Measurements from ENCODE around the gene GPATCH3. TPM values are rescaled to one million over a fixed set of nuclear protein-coding genes. Genes with fewer than 3 reads are reported as not detected.
A peak's percentile ranks its signal among the peaks of the same experiment; 100 is the strongest.
"Not testable (repeated sequence)": the region's sequence is repeated elsewhere in the genome, so short reads cannot be mapped to it uniquely, and the experiment has no call there.

GPATCH3 gene, protein sequence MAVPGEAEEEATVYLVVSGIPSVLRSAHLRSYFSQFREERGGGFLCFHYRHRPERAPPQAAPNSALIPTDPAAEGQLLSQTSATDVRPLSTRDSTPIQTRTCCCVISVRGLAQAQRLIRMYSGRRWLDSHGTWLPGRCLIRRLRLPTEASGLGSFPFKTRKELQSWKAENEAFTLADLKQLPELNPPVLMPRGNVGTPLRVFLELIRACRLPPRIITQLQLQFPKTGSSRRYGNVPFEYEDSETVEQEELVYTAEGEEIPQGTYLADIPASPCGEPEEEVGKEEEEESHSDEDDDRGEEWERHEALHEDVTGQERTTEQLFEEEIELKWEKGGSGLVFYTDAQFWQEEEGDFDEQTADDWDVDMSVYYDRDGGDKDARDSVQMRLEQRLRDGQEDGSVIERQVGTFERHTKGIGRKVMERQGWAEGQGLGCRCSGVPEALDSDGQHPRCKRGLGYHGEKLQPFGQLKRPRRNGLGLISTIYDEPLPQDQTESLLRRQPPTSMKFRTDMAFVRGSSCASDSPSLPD
- 17.4 and 27.5 TPM in 2 replicates for total RNA-seq (2014; rRNA removed; shearing (Covaris generic))

DNA sequence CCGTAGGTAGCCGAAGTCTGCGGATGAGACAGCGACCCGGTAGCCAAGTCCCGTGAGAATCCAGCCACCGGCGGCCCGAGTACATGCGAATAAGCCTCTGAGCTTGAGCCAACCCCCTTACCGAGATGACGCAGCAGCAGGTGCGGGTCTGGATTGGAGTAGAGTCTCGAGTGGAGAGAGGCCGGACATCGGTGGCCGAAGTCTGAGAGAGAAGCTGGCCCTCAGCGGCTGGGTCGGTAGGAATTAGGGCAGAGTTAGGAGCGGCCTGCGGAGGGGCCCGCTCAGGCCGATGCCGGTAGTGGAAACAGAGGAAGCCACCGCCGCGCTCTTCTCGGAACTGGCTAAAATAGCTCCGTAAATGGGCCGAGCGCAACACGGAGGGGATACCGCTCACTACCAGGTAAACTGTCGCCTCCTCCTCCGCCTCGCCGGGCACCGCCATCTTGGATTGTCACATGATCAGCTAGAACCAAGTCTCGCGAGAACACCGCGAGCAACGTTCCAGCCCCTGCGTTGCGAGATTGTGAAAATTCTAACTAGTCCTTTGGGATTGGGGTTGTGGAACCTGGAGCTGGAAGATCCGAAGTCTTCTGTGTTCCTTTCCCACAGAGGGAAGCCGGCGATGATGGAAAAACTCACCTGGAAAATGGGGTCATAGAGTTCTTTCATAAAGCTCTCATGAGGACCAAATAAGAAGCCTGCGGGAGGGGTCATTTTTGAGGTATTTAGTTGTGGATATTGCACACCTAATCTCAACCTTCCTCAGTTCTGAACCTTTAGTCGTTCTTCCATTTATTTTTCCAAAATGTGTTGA is at the start of gene GPATCH3:
GPATCH3 (minus strand) TSS at position 467 of the 814 bp plus-strand sequence; CDS start at position 442, 25 bp downstream.
- DNase-seq (ENCODE audit: low spot score) = peak; percentile 97

DNA sequence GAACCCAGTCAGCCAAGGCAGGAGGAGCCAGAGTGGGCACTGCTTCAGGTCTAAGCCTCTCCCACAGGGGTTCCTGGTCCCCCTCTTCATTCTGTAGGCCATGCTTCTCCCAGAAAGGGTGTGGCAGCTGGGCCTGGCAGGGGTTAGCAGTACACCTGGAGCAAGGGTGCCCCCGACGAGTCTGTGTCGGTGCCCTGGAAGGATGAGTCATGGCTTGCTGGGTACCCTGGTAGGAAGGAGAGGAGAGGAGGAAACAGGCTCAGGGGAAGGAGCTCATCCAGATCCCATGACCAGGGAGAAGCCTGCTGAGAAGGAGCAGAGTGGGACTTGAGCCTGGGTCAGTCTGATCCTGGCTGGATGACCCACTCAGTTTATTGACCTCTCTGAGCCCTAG is 49.7 kb upstream of the GPATCH3 start:
- DNase-seq (ENCODE audit: low spot score) = no peak

- no peak for DNase-seq (ENCODE audit: low spot score)
Observed at GRCh38 chr1:26949266-26949925, 49.1 kb upstream of the GPATCH3 start.

DNA sequence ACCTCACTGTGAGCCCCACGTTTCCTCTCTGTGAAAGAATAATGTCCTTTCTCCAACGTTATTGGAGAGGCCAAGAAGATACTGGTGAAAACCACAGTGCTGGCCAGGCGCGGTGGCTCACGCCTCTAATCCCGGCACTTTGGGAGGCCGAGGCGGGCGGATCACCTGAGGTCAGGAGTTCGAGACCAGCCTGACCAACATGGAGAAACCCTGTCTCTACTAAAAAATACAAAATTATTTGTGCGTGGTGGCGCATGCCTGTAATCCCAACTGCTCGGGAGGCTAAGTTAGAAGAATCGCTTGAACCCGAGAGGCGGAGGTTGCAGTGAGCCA is 48.4 kb upstream of the GPATCH3 start:
- not testable (repeated sequence) for DNase-seq (ENCODE audit: low spot score)

- DNase-seq (ENCODE audit: low spot score) = no peak
Observed at GRCh38 chr1:26946270-26946669, 46.0 kb upstream of the GPATCH3 start.

GRCh38 chr1:26945728-26946127 is 45.5 kb upstream of the GPATCH3 start:
- DNase-seq (ENCODE audit: low spot score) = no peak

- DNase-seq (ENCODE audit: low spot score) = no peak
Observed at GRCh38 chr1:26945138-26945537, 44.9 kb upstream of the GPATCH3 start.

- DNase-seq (ENCODE audit: low spot score) = no peak
Observed at GRCh38 chr1:26942656-26943055, 42.4 kb upstream of the GPATCH3 start.

GRCh38 chr1:26941311-26941710 is 41.0 kb upstream of the GPATCH3 start:
- no peak for DNase-seq (ENCODE audit: low spot score)

- no peak for DNase-seq (ENCODE audit: low spot score)
Observed at GRCh38 chr1:26938659-26939025, 38.4 kb upstream of the GPATCH3 start.

- DNase-seq (ENCODE audit: low spot score) = no peak
Observed at GRCh38 chr1:26938004-26938658, 37.9 kb upstream of the GPATCH3 start.

DNA sequence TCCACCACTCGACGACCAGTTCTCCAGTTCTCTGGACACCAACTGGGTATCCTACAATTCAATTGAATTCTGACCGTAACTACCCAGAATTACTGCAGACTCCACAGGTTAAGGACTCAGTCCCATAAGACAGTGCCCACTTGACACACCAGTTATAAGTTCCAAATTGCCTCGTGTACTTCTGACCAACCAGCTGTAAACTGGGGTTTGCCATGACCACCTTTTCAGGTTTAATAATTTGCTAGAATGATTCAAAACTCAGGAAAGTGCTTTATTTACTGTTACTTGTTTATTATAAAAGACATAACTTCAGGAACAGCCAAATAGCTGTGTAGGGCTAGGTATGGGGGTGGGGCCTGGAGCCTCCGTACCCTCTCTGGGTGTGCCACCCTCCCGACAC is 36.6 kb upstream of the GPATCH3 start:
- DNase-seq (ENCODE audit: low spot score) = no peak

DNA sequence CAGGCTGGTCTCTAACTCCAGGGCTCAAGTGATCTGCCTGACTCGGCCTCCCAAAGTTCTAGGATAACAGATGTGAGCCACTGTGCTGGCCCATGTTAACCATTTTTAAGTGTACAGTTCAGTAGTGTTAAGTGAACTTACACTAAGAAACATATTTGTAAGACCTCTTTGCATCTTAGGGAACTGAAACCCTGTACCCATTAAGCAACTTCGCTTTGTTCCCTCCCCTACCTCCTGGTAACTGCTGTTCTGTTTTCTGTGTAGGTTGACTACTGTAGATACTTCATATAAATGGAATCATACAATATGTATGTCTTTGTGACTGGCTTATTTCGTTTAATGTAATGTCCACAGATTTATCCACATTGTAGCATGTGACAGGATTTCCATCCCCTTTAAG is 32.3 kb upstream of the GPATCH3 start:
- no peak for DNase-seq (ENCODE audit: low spot score)

- no peak for DNase-seq (ENCODE audit: low spot score)
Observed at GRCh38 chr1:26923711-26924110, 23.4 kb upstream of the GPATCH3 start.

DNA sequence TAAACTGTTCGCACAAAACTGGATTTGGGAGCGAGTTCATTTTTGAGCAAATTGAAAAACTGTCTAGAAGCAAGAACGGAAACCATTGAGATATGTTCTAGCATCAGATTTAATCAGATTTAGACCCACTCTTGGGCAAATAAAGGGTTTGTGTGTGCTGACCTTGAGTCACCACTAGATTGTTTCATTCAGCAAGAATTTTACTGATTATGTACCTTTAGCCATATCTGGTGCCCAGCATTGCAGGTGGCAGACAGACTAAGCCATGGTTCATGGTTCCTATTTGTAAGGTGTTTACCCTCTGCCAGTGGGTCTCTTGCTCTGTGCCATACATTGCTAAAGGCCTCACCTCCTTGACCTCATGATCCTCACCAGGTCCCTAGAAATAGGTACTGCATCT is 22.6 kb upstream of the GPATCH3 start:
- no peak for DNase-seq (ENCODE audit: low spot score)

DNA sequence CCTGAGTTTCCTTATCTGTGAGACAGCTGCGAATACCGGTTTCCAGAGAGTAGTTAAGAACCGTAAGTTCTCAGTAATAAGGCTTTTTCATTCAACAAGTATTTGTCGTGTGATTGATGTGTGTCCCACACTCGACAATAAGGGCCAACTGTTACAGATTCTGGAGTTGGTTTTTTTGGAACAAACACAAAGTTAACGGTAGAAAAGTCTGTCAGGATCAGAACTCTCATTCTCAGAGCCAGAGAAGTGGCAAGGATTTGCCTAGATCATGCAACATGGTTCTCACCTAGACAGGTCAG is 22.1 kb upstream of the GPATCH3 start:
- no peak for DNase-seq (ENCODE audit: low spot score)

- peak; percentile 99 for DNase-seq (ENCODE audit: low spot score)
Observed at GRCh38 chr1:26921540-26922430, 21.5 kb upstream of the GPATCH3 start, which contains the start of gene NUDC. Gene NUDC, plus strand, starts transcription at chr1:26921743. Its CDS starts 106 bp downstream, at chr1:26921849.

DNA sequence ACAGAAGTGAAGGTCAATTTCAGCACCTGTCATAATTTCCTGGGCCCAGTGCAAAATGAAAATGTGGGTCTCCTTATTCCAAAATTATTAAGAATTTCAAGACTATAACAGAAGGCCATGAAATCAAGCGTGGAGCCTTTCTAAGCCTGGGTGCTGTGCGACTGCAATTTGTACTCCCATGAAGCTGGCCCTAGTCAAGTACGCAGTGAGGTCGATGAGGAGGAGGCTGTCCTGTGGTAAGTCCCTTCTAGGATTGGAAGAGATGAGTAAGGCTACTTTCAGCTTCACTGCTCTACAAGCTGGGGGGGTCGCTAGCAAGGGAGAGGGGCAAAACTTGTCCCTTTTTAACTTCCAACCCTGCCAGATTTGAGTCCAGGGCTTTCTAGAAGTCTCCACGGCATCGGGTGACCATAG is 20.9 kb upstream of the GPATCH3 start:
- no peak for DNase-seq (ENCODE audit: low spot score)

DNA sequence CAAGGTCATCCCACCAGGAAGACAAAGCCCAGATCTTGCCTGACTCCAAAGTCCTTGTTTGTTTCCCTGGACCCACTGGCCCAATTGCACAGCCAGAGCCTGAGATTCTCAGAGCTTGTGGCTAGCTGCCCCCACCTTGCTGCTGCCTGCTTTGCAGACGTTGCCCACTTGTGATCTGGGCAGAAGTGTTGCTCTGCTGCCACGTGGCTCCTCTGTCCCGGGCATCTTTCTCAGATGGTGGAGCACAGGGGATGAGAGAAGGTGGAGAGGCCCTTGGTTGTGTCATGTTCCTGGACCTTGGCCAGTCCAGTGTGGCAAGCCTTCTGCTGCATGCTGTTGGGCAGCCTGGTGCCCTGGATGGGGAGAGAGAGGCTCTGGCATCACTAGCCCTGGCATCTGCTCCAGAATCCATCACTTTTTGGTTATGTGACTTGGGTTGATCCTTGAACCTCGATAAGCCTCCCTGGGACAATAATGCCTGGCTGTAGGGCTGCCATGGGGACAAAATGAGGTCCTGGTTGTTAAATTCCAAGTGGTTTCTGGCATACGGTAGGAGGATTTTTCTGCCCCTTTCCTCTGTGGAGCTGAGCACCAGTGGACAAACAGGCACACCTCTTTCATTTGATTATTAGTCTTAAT is 15.1 kb upstream of the GPATCH3 start:
- DNase-seq (ENCODE audit: low spot score) = no peak

Measured in HT-29 (cell line).